PC-3 (cell line): Measurements from ENCODE around the gene RASA2. TPM values are rescaled to one million over a fixed set of nuclear protein-coding genes. Genes with fewer than 3 reads are reported as not detected.
"Not testable (repeated sequence)": the region's sequence is repeated elsewhere in the genome, so short reads cannot be mapped to it uniquely, and the experiment has no call there.

ENCODE experiments used
- ATAC-seq: fragments of 200-7000 bp; cut with Tn5 transposase; 2 replicates; pipeline ENCODE4 v1.9.1; 2020; ENCODE audit warnings: mild to moderate bottlenecking, moderate library complexity
- BruUV-seq: library from RNA; stranded (reverse); fragments of 400-500 nt; replicated peaks from 2 replicates; lab custom pipeline; 2021; lab: Mats Ljungman, UMichigan
- CTCF ChIA-PET: fragments of 300-600 bp; sonication (Branson Sonifier 250); formaldehyde crosslinking; loops from one replicate; lab custom pipeline; 2022; ENCODE audit warnings: antibody characterized with exemption; lab: Charles Lee
- POLR2A ChIA-PET: fragments of 300-600 bp; sonication (Branson Sonifier 250); formaldehyde crosslinking; loops from one replicate; lab custom pipeline; 2022; ENCODE audit warnings: antibody characterized with exemption; ENCODE audit not compliant: unreplicated experiment; lab: Charles Lee
- DNase-seq: peaks from one replicate; pipeline ENCODE4 v3.0.0-alpha.2; 2015
- H2AFZ ChIP-seq: fragments of 300-600 bp; sonication (generic); 2 replicates; pipeline ENCODE4 v1.6.0; 2016; ENCODE audit warnings: antibody characterized with exemption, low read length
- H3F3A ChIP-seq: fragments of 300-600 bp; sonication (generic); one replicate; pipeline ENCODE4 v1.6.0; 2017; ENCODE audit warnings: antibody characterized with exemption, low read length, control low read depth, mild to moderate bottlenecking; ENCODE audit not compliant: unreplicated experiment
- H3K27ac ChIP-seq: fragments of 300-600 bp; sonication (generic); 2 replicates; pipeline ENCODE4 v1.5.1; 2016; ENCODE audit warnings: mild to moderate bottlenecking, low read length
- H3K27me3 ChIP-seq: fragments of 300-600 bp; sonication (generic); 2 replicates; pipeline ENCODE4 v1.6.1; 2016; ENCODE audit warnings: low read length, mixed read lengths
- H3K36me3 ChIP-seq: fragments of 300-600 bp; sonication (generic); 2 replicates; pipeline ENCODE4 v1.6.1; 2016; ENCODE audit warnings: low read depth, mixed run types, low read length, mixed read lengths
- H3K4me1 ChIP-seq: fragments of 300-600 bp; sonication (generic); 2 replicates; pipeline ENCODE4 v1.5.1; 2016; ENCODE audit warnings: low read length; ENCODE audit not compliant: insufficient read depth
- H3K4me2 ChIP-seq: fragments of 300-600 bp; sonication (generic); 2 replicates; pipeline ENCODE4 v1.6.0; 2016; ENCODE audit warnings: low read length
- H3K4me3 ChIP-seq: fragments of 300-600 bp; sonication (generic); 2 replicates; pipeline ENCODE4 v1.5.1; 2016; ENCODE audit warnings: mild to moderate bottlenecking, low read length, mixed read lengths
- H3K79me2 ChIP-seq: fragments of 300-600 bp; sonication (generic); 2 replicates; pipeline ENCODE4 v1.6.1; 2017; ENCODE audit warnings: low read length, mixed read lengths
- H3K9ac ChIP-seq: fragments of 300-600 bp; sonication (generic); 2 replicates; pipeline ENCODE4 v1.6.0; 2016; ENCODE audit warnings: mild to moderate bottlenecking, low read length
- H3K9me2 ChIP-seq: fragments of 300-600 bp; sonication (generic); replicated peaks from 2 replicates; pipeline ENCODE4 v1.6.1; 2016; ENCODE audit warnings: mixed run types, low read length, mixed read lengths
- H3K9me3 ChIP-seq: fragments of 300-600 bp; sonication (generic); 2 replicates; pipeline ENCODE4 v1.6.1; 2016; ENCODE audit warnings: low read length, mixed read lengths
- H4K20me1 ChIP-seq: fragments of 300-600 bp; sonication (generic); 2 replicates; pipeline ENCODE4 v1.6.1; 2016; ENCODE audit warnings: low read length, mixed read lengths
- EZH2 ChIP-seq: fragments of 300-600 bp; sonication (generic); IDR thresholded peaks from one replicate; pipeline ENCODE4 v1.6.1; 2017; ENCODE audit warnings: antibody characterized with exemption, mild to moderate bottlenecking, low read length; ENCODE audit not compliant: unreplicated experiment
- EZH2phosphoT487 ChIP-seq: fragments of 300-600 bp; sonication (generic); IDR thresholded peaks from 2 replicates; pipeline ENCODE4 v1.6.1; 2018; ENCODE audit warnings: mild to moderate bottlenecking, antibody characterized with exemption, low read length, borderline replicate concordance
- intact Hi-C: fragments of 100-400 bp; cut with micrococcal nuclease; formaldehyde crosslinking; loops from 2 replicates; pipeline ENCODE4 v1.9.0; 2023
- total RNA-seq: library from RNA; depleted of rRNA; stranded (reverse); fragments of >200 nt; gene quantifications from 2 replicates; pipeline ENCODE4 v1.2.3, GENCODE V29; 2014
- TF ChIP-seq, protein P1 (sequence below): fragments of 300-600 bp; sonication (generic); conservative IDR thresholded peaks from 2 replicates; pipeline ENCODE4 v1.5.1; 2017; ENCODE audit warnings: antibody characterized with exemption, low read depth, mild to moderate bottlenecking, low read length

RASA2 gene
- total RNA-seq, 1 experiment from 2014 or later: 3.7 TPM

DNA sequence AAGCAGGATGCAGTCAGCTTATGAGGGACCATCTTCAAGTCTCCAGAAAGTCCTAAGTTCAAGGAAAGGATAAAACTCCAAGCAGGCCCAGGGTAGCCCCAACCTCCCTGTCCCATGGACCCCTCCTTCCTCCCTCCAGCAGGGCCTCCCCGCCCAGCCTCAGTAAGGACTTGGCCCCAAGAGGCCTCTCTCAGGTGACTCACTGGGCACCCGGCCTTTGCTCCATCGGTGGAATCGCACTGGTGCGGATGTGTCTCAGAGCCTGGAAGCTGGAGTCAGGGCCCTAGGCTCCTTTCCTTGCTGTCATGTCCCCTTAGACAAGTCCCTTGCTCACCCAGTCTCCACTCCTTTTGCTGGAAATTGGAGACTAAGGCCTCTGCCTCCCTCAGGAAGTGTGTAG, 136.9 kb downstream of the RASA2 start:
- Histone ChIP-seq H3K79me2 (no peaks in the 10 kb centered on the region), H2AFZ (no peak overlapping the region), H3K4me2 (no peak overlapping the region), H3K9me2 (no peaks in the 10 kb centered on the region), H3F3A (no peaks in the 10 kb centered on the region), H3K9me3 (no peaks in the 10 kb centered on the region), H3K9ac (no peak overlapping the region), H3K36me3 (no peaks in the 10 kb centered on the region), H3K4me3 (no peak overlapping the region), H3K27ac (no peak overlapping the region), H3K4me1 (no peaks in the 10 kb centered on the region), H3K27me3 (no peaks in the 10 kb centered on the region), H4K20me1 (no peaks in the 10 kb centered on the region)
- DNase-seq (no peak), ATAC-seq (no peak)
- intact Hi-C loops: no loop called here
- ChIA-PET POLR2A (no interaction called here), CTCF (no interaction called here)
- no peak for TF ChIP-seq EZH2phosphoT487
- TF ChIP-seq, protein P1, sequence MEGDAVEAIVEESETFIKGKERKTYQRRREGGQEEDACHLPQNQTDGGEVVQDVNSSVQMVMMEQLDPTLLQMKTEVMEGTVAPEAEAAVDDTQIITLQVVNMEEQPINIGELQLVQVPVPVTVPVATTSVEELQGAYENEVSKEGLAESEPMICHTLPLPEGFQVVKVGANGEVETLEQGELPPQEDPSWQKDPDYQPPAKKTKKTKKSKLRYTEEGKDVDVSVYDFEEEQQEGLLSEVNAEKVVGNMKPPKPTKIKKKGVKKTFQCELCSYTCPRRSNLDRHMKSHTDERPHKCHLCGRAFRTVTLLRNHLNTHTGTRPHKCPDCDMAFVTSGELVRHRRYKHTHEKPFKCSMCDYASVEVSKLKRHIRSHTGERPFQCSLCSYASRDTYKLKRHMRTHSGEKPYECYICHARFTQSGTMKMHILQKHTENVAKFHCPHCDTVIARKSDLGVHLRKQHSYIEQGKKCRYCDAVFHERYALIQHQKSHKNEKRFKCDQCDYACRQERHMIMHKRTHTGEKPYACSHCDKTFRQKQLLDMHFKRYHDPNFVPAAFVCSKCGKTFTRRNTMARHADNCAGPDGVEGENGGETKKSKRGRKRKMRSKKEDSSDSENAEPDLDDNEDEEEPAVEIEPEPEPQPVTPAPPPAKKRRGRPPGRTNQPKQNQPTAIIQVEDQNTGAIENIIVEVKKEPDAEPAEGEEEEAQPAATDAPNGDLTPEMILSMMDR: no peak
- no TSS peak for BruUV-seq

DNA sequence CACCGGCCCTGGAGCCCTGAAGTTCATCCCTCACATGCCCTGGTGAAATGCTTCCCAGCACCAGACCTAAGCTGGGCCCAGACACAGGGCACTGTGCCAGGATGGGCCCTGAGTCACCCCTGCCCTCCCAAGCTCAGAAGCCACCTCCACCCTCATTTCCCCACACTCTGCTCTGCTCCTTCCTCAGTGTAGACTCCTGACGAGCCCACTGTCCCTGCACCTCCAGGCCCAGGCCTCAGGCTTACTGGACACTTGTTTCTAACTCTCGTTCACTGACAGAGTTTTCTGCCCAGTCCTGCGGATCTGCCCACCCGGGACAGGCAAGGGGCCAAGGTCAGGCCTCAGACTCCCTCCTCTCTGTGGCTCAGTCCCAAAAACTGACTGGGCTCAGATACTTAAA, 138.7 kb downstream of the RASA2 start:
- no TSS peak for BruUV-seq
- ATAC-seq (no peak; the same call in 1 of the 2 replicates), DNase-seq (peak; percentile 26)
- intact Hi-C loops: no loop called here
- Histone ChIP-seq H3K4me3 (no peak overlapping the region), H3K79me2 (no peaks in the 10 kb centered on the region), H3K27me3 (no peaks in the 10 kb centered on the region), H3K9me2 (no peaks in the 10 kb centered on the region), H3F3A (no peaks in the 10 kb centered on the region), H3K4me2 (no peak overlapping the region), H2AFZ (no peak overlapping the region), H3K9ac (no peak overlapping the region), H3K4me1 (no peaks in the 10 kb centered on the region), H3K36me3 (no peaks in the 10 kb centered on the region), H4K20me1 (no peaks in the 10 kb centered on the region), H3K27ac (no peak overlapping the region), H3K9me3 (no peaks in the 10 kb centered on the region)
- TF ChIP-seq, protein P1: no peak
- TF ChIP-seq EZH2 (no peak), EZH2phosphoT487 (no peak)
- ChIA-PET CTCF (no interaction called here), POLR2A (no interaction called here)

DNA sequence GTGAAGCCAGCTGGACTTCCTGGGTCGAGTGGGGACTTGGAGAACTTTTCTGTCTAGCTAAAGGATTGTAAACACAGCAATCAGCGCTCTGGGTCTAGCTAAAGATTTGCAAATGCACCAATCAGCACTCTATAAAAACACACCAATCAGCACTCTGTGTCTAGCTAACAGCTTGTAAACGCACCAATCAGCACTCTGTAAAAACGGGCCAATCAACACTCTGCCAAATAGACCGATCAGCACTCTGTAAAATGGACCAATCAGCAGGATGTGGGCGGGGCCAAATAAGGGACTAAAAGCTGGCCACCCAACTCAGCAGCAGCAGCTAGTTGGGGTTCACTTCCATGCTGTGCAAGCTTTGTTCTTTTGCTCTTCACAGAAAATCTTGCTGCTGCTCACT, 141.5 kb downstream of the RASA2 start:
- POLR2A ChIA-PET, H3K9me3 ChIP-seq, H3K9ac ChIP-seq, H4K20me1 ChIP-seq, H3K27ac ChIP-seq, H3K9me2 ChIP-seq, BruUV-seq, CTCF ChIA-PET, H3K27me3 ChIP-seq, H3K4me1 ChIP-seq, H2AFZ ChIP-seq, ATAC-seq, H3K4me2 ChIP-seq, H3K79me2 ChIP-seq, H3K4me3 ChIP-seq, DNase-seq, H3F3A ChIP-seq, intact Hi-C loops, H3K36me3 ChIP-seq: not testable (repeated sequence)

DNA sequence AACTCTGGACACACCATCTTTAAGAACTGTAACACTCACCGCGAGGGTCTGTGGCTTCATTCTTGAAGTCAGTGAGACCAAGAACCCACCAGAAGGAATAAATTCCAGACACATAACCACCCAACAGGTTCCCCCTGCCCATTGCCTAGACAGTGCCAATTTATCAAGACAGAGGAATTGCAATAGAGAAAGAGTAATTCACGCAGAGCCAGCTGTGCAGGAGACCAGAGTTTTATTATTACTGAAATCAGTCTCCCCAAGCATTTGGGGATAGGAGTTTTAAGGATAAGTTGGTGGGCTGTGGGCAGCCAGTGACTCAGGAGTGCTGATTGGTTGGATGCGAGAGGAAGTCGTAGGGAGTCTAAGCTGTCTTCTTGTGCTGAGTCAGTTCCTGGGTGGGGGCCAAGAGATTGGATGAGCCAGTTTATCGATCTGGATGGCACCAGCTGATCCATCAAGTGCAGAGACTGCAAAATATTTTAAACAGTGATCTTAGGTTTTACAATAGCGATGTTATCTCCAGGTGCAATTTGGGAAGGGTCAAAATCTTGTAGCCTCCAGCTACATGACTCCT, 142.1 kb downstream of the RASA2 start:
- H3K27ac ChIP-seq, H2AFZ ChIP-seq, CTCF ChIA-PET, DNase-seq, H3K4me3 ChIP-seq, intact Hi-C loops, H3F3A ChIP-seq, H3K9ac ChIP-seq, BruUV-seq, H3K9me2 ChIP-seq, H3K4me1 ChIP-seq, POLR2A ChIA-PET, H3K4me2 ChIP-seq, ATAC-seq, H3K9me3 ChIP-seq, H3K27me3 ChIP-seq, H3K36me3 ChIP-seq, H3K79me2 ChIP-seq, H4K20me1 ChIP-seq: not testable (repeated sequence)
